Keratinocyte (primary cell): ENCODE results near the gene PTAR1. TPM values are rescaled to one million over a fixed set of nuclear protein-coding genes. Genes with fewer than 3 reads are reported as not detected.

Experiments
- DNase-seq: peaks from one replicate; pipeline ENCODE4 v3.0.0-alpha.2; 2011; ENCODE audit warnings: low read depth, missing footprints, low spot score
- FAIRE-seq: peaks from 2 replicates; lab custom pipeline; 2011; peaks lifted over from hg19 to GRCh38; lab: Jason Lieb, UNC
- H2AFZ ChIP-seq: 2 replicates; pipeline ENCODE4 v1.6.0; 2012; ENCODE audit warnings: low read length, control low read depth, inconsistent platforms; ENCODE audit not compliant: control insufficient read depth
- H3K27ac ChIP-seq: 2 replicates; pipeline ENCODE4 v1.5.1; 2011; ENCODE audit warnings: low read length; ENCODE audit not compliant: control insufficient read depth, insufficient read depth
- H3K27me3 ChIP-seq: 3 replicates; pipeline ENCODE4 v1.6.0; 2011; ENCODE audit warnings: low read length; ENCODE audit not compliant: control insufficient read depth, insufficient read depth; ENCODE audit errors: extremely low read depth
- H3K36me3 ChIP-seq, 2 experiments: 2 replicates in 1 of 2; 3 replicates in 1 of 2; pipeline ENCODE4 v1.5.1; 2011; ENCODE audit warnings: low read length in 2 of 2, mild to moderate bottlenecking in 1 of 2; ENCODE audit not compliant: control insufficient read depth in 2 of 2, insufficient read depth in 2 of 2; ENCODE audit errors: extremely low read depth in 1 of 2
- H3K4me1 ChIP-seq: 3 replicates; pipeline ENCODE4 v1.5.1; 2011; ENCODE audit warnings: low read length; ENCODE audit not compliant: control insufficient read depth, insufficient read depth; ENCODE audit errors: extremely low read depth
- H3K4me2 ChIP-seq: 3 replicates; pipeline ENCODE4 v1.6.0; 2011; ENCODE audit warnings: low read depth, low read length; ENCODE audit not compliant: control insufficient read depth, insufficient read depth; ENCODE audit errors: extremely low read depth
- H3K4me3 ChIP-seq, 3 experiments: fragments of 200-600 bp in 1 of 3; sonication (generic) in 1 of 3; 2 replicates in 2 of 3; 3 replicates in 1 of 3; pipeline ENCODE4 v1.5.1; 2011 to 2016; ENCODE audit warnings: low read length in 3 of 3, mild to moderate bottlenecking in 3 of 3, control low read depth in 2 of 3, inconsistent platforms in 1 of 3, low read depth in 1 of 3, mixed read lengths in 1 of 3, mixed run types in 1 of 3, moderate library complexity in 1 of 3; ENCODE audit not compliant: control insufficient read depth in 2 of 3, insufficient read depth in 2 of 3; ENCODE audit errors: extremely low read depth in 1 of 3
- H3K79me2 ChIP-seq: 2 replicates; pipeline ENCODE4 v1.6.0; 2012; ENCODE audit warnings: low read length; ENCODE audit not compliant: control insufficient read depth, insufficient read depth
- H3K9ac ChIP-seq: 3 replicates; pipeline ENCODE4 v1.6.0; 2011; ENCODE audit warnings: low read length; ENCODE audit not compliant: control insufficient read depth, insufficient read depth; ENCODE audit errors: extremely low read depth
- H3K9me1 ChIP-seq: 3 replicates; pipeline ENCODE4 v1.6.0; 2011; ENCODE audit warnings: low read length; ENCODE audit not compliant: control insufficient read depth, insufficient read depth; ENCODE audit errors: extremely low read depth
- H3K9me3 ChIP-seq: 2 replicates; pipeline ENCODE4 v1.5.1; 2012; ENCODE audit warnings: low read depth, low read length; ENCODE audit not compliant: control insufficient read depth
- H4K20me1 ChIP-seq: 3 replicates; pipeline ENCODE4 v1.6.0; 2011; ENCODE audit warnings: low read length; ENCODE audit not compliant: control insufficient read depth, insufficient read depth; ENCODE audit errors: extremely low read depth
- EZH2 ChIP-seq: IDR thresholded peaks from one replicate; pipeline ENCODE4 v1.6.1; 2012; ENCODE audit warnings: inconsistent platforms, mild to moderate bottlenecking, low read length, moderate library complexity
- dilution Hi-C: fragments of 300-500 bp; cut with MboI; formaldehyde crosslinking; loops from one replicate; pipeline ENCODE4 v1.7.0; 2020; ENCODE audit warnings: low sequenced_read_pairs; ENCODE audit not compliant: extremely low pct_ligation_motif_present
- polyA plus RNA-seq, 5 experiments: library from polyadenylated mRNA; depleted of rRNA in 3 of 5; stranded (reverse) in 3 of 5; stranded (forward) in 1 of 5; unstranded in 1 of 5; fragments of >200 nt; gene quantifications; 1 replicate in 1 of 5; 2 replicates in 3 of 5; 3 replicates in 1 of 5; pipeline versions ENCODE4 v1.2.1 to v1.2.3, GENCODE V29; 2011 to 2012; ENCODE audit warnings: missing spikeins in 2 of 5, low read depth in 1 of 5, low replicate concordance in 1 of 5
- TF ChIP-seq, protein P1 (sequence below), 3 experiments: IDR thresholded peaks in 1 of 3; conservative IDR thresholded peaks in 1 of 3; optimal IDR thresholded peaks in 1 of 3; 2 replicates in 2 of 3; 3 replicates in 1 of 3; pipeline versions ENCODE3 to v1.5.1; 2011; ENCODE audit warnings: low read length in 3 of 3, mild to moderate bottlenecking in 3 of 3, moderate library complexity in 2 of 3, control low read depth in 1 of 3, inconsistent platforms in 1 of 3; ENCODE audit not compliant: insufficient read depth in 2 of 3; ENCODE audit errors: extremely low read depth in 1 of 3

The PTAR1 gene
- polyA plus RNA-seq, 1 donor (not counting 4 experiments of a cell fraction or from before 2014, with no cell fraction given) = 15.5 TPM

DNA sequence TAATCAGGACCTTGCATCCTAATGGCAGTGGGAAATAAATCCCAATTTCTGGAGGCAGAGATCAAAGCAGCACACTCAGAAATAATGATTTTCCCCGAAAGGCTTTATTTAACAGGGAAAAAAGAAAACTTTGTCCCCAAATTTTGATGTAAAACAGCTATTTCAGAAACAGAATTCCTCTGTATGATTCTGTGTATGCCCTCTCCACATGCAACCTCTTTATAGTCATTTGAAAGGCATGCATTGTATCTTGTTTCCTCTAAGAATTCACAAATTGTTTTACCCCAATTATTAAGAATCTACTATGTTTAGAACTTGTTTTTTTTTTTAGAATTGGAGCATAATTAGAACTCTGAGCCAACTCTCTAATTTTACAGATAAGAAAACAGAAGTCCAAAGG, 2.7 kb upstream of the PTAR1 start:
- FAIRE-seq (no peak), DNase-seq (no peak)
- Histone ChIP-seq H3K27me3 (no peaks in the 10 kb centered on the region), H3K36me3 (no peaks in the 10 kb centered on the region), H2AFZ (no peak overlapping the region), H3K9me3 (no peaks in the 10 kb centered on the region), H3K9me1 (no peaks in the 10 kb centered on the region), H3K79me2 (peaks cover 17% of the 10 kb centered on the region), H3K4me2 (no peak overlapping the region), H4K20me1 (no peaks in the 10 kb centered on the region), H3K9ac (no peak overlapping the region), H3K4me3 (no peak overlapping the region), H3K4me1 (peaks cover 11% of the 10 kb centered on the region), H3K27ac (no peak overlapping the region)
- TF ChIP-seq, protein P1, sequence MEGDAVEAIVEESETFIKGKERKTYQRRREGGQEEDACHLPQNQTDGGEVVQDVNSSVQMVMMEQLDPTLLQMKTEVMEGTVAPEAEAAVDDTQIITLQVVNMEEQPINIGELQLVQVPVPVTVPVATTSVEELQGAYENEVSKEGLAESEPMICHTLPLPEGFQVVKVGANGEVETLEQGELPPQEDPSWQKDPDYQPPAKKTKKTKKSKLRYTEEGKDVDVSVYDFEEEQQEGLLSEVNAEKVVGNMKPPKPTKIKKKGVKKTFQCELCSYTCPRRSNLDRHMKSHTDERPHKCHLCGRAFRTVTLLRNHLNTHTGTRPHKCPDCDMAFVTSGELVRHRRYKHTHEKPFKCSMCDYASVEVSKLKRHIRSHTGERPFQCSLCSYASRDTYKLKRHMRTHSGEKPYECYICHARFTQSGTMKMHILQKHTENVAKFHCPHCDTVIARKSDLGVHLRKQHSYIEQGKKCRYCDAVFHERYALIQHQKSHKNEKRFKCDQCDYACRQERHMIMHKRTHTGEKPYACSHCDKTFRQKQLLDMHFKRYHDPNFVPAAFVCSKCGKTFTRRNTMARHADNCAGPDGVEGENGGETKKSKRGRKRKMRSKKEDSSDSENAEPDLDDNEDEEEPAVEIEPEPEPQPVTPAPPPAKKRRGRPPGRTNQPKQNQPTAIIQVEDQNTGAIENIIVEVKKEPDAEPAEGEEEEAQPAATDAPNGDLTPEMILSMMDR (optimal IDR thresholded peaks at IDR 0.05 in 1 of 3, IDR thresholded peaks at IDR 0.05 in 1 of 3, conservative IDR thresholded peaks at IDR 0.05 in 1 of 3; ENCODE audit: extremely low read depth in 1 of 3, insufficient read depth in 2 of 3, low read length in 3 of 3) = no peak
- dilution Hi-C loops = no loop called here

DNA sequence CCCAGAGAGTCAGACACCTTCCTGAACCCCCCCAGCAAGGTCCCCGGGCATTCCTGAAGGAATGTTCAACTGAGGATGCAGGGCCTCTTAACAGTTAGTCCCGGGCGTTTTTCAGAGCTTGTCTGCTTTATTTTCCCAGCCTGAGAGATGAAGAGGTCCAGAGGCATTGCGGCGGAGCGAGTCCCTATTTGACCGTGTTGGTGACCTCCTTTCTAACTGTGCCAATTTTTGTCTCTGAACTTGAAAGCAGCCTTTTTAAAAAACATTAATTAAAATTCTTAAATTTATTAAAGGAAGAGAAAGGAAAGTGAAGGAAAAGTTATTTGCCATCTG, 433 bp upstream of the PTAR1 start:
- Histone ChIP-seq H3K4me3 (peak overlapping the region; percentile 77 to 93 (median 78)), H3K36me3 (peaks cover 0 to under 1% of the 10 kb centered on the region in 2 experiments), H3K4me1 (peaks cover 11% of the 10 kb centered on the region), H4K20me1 (no peaks in the 10 kb centered on the region), H3K9me1 (no peaks in the 10 kb centered on the region), H3K4me2 (peak overlapping the region; percentile 94), H3K27ac (peak overlapping the region; percentile 75), H3K9ac (peak overlapping the region; percentile 86), H3K9me3 (no peaks in the 10 kb centered on the region), H2AFZ (peak overlapping the region; percentile 94), H3K27me3 (no peaks in the 10 kb centered on the region), H3K79me2 (peaks cover 34% of the 10 kb centered on the region)
- DNase-seq = no peak
- no peak for TF ChIP-seq EZH2
- TF ChIP-seq, protein P1 (optimal IDR thresholded peaks at IDR 0.05 in 1 of 3, IDR thresholded peaks at IDR 0.05 in 1 of 3, conservative IDR thresholded peaks at IDR 0.05 in 1 of 3; ENCODE audit: extremely low read depth in 1 of 3, insufficient read depth in 2 of 3, low read length in 3 of 3) = no peak
- dilution Hi-C loops = no loop called here
- FAIRE-seq = no peak
